SK-N-SH treated with all-trans-retinoic acid at 6 μM for 48 hours (cell line): ENCODE measurements around the gene DHODH.
"Not testable (repeated sequence)": the region's sequence is repeated elsewhere in the genome, so short reads cannot be mapped to it uniquely, and the experiment has no call there.

Source experiments
- ATAC-seq: fragments of 200-7000 bp; cut with Tn5 transposase; 3 replicates; pipeline ENCODE4 v1.9.1; 2020; ENCODE audit warnings: mild to moderate bottlenecking, moderate library complexity
- ARNTL ChIP-seq: fragments of 450-650 bp; formaldehyde crosslinking; IDR thresholded peaks from 2 replicates; pipeline ENCODE4 v1.5.0; 2020; ENCODE audit warnings: low read depth, mild to moderate bottlenecking, moderate library complexity, borderline replicate concordance
- BACH2 ChIP-seq: fragments of 250-450 bp; sonication (Bioruptor Pico); IDR thresholded peaks from 2 replicates; pipeline ENCODE4 v1.9.0; 2021; ENCODE audit warnings: mild to moderate bottlenecking, borderline replicate concordance
- CREB5 ChIP-seq: fragments of 250-450 bp; sonication (Bioruptor Pico); IDR thresholded peaks from 2 replicates; pipeline ENCODE4 v1.5.1; 2020; ENCODE audit warnings: low read depth, mild to moderate bottlenecking, moderate library complexity
- CSDC2 ChIP-seq: fragments of 250-450 bp; sonication (Bioruptor Pico); IDR thresholded peaks from 2 replicates; pipeline ENCODE4 v1.5.0; 2020; ENCODE audit warnings: mild to moderate bottlenecking, moderate library complexity
- CSRNP3 ChIP-seq: fragments of 250-450 bp; sonication (Bioruptor Pico); IDR thresholded peaks from 2 replicates; pipeline ENCODE4 v1.5.1; 2021; ENCODE audit warnings: mild to moderate bottlenecking, moderate library complexity
- ESRRG ChIP-seq: fragments of 250-450 bp; sonication (Bioruptor Pico); IDR thresholded peaks from 2 replicates; pipeline ENCODE4 v1.6.1; 2021; ENCODE audit warnings: mild to moderate bottlenecking
- GLIS3 ChIP-seq: fragments of 250-450 bp; sonication (Bioruptor Pico); IDR thresholded peaks from 2 replicates; pipeline ENCODE4 v1.5.0; 2020; ENCODE audit warnings: mild to moderate bottlenecking, moderate library complexity
- ISL1 ChIP-seq: fragments of 250-450 bp; sonication (Bioruptor Pico); IDR thresholded peaks from 2 replicates; pipeline ENCODE4 v2.1.2; 2022; ENCODE audit warnings: mild to moderate bottlenecking, moderate library complexity
- OSR1 ChIP-seq: fragments of 250-450 bp; sonication (Bioruptor Pico); IDR thresholded peaks from 2 replicates; pipeline ENCODE4 v1.8.0; 2022; ENCODE audit warnings: moderate library complexity, mild to moderate bottlenecking, inconsistent platforms
- PATZ1 ChIP-seq: fragments of 250-450 bp; sonication (Bioruptor Pico); IDR thresholded peaks from 2 replicates; pipeline ENCODE4 v1.8.0; 2020; ENCODE audit warnings: mild to moderate bottlenecking, moderate library complexity, borderline replicate concordance
- POU6F1 ChIP-seq: fragments of 250-450 bp; sonication (Bioruptor Pico); IDR thresholded peaks from 2 replicates; pipeline ENCODE4 v1.8.0; 2021; ENCODE audit warnings: low read depth, mild to moderate bottlenecking, moderate library complexity, borderline replicate concordance
- RARB ChIP-seq: fragments of 250-450 bp; sonication (Bioruptor Pico); IDR thresholded peaks from 2 replicates; pipeline ENCODE4 v1.8.0; 2021; ENCODE audit warnings: mild to moderate bottlenecking, moderate library complexity
- SNAI2 ChIP-seq: fragments of 250-450 bp; sonication (Bioruptor Pico); IDR thresholded peaks from 2 replicates; pipeline ENCODE4 v1.5.0; 2020; ENCODE audit warnings: mild to moderate bottlenecking, moderate library complexity
- TCF4 ChIP-seq: fragments of 250-450 bp; sonication (Bioruptor Pico); IDR thresholded peaks from 2 replicates; pipeline ENCODE4 v1.8.0; 2021; ENCODE audit warnings: mild to moderate bottlenecking, moderate library complexity, borderline replicate concordance
- TOX ChIP-seq: fragments of 250-450 bp; sonication (Bioruptor Pico); IDR thresholded peaks from 2 replicates; pipeline ENCODE4 v1.8.0; 2021; ENCODE audit warnings: mild to moderate bottlenecking, moderate library complexity, borderline replicate concordance
- TSHZ2 ChIP-seq: fragments of 250-450 bp; sonication (Bioruptor Pico); IDR thresholded peaks from 2 replicates; pipeline ENCODE4 v1.5.0; 2020; ENCODE audit warnings: mild to moderate bottlenecking, moderate library complexity
- ZC3H10 ChIP-seq: fragments of 250-450 bp; sonication (Bioruptor Pico); IDR thresholded peaks from 2 replicates; pipeline ENCODE4 v1.5.1; 2021; ENCODE audit warnings: mild to moderate bottlenecking, moderate library complexity
- ZFP3 ChIP-seq: fragments of 250-450 bp; sonication (Bioruptor Pico); IDR thresholded peaks from 2 replicates; pipeline ENCODE4 v1.5.0; 2020; ENCODE audit warnings: mild to moderate bottlenecking, moderate library complexity
- ZFP30 ChIP-seq: fragments of 450-650 bp; formaldehyde crosslinking; IDR thresholded peaks from 2 replicates; pipeline ENCODE4 v1.5.0; 2022; ENCODE audit warnings: mild to moderate bottlenecking, moderate library complexity
- ZNF565 ChIP-seq: fragments of 450-650 bp; formaldehyde crosslinking; conservative IDR thresholded peaks from 2 replicates; pipeline ENCODE4 v1.5.0; 2020; ENCODE audit warnings: low read depth, mild to moderate bottlenecking, moderate library complexity
- ZNF70 ChIP-seq: fragments of 450-650 bp; formaldehyde crosslinking; IDR thresholded peaks from 2 replicates; pipeline ENCODE4 v1.5.0; 2020; ENCODE audit warnings: mild to moderate bottlenecking, moderate library complexity
- ZNF8 ChIP-seq: fragments of 450-650 bp; formaldehyde crosslinking; IDR thresholded peaks from 2 replicates; pipeline ENCODE4 v1.5.0; 2020; ENCODE audit warnings: mild to moderate bottlenecking, moderate library complexity

DHODH gene

GRCh38 chr16:72050769-72051464 lies 42.4 kb downstream of the DHODH start:
- TF ChIP-seq TCF4 (CRISPR knock-in tag): no peak
- no peak for TF ChIP-seq TOX
- TF ChIP-seq GLIS3: no peak
- TF ChIP-seq ZFP30 (CRISPR knock-in tag): no peak
- no peak for TF ChIP-seq PATZ1 (CRISPR knock-in tag)
- TF ChIP-seq ARNTL (CRISPR knock-in tag): no peak
- TF ChIP-seq CREB5: no peak
- TF ChIP-seq POU6F1: no peak
- no peak for TF ChIP-seq CSDC2
- TF ChIP-seq ZC3H10 (CRISPR knock-in tag): no peak
- TF ChIP-seq SNAI2: no peak
- ATAC-seq: no peak

GRCh38 chr16:72051818-72052217 lies 43.3 kb downstream of the DHODH start:
- no peak for ATAC-seq
- TF ChIP-seq ZNF8 (CRISPR knock-in tag) (no peak), ZC3H10 (CRISPR knock-in tag) (no peak), POU6F1 (no peak), CSRNP3 (CRISPR knock-in tag) (no peak), ZNF70 (no peak), RARB (no peak), CSDC2 (no peak), BACH2 (CRISPR knock-in tag) (no peak)

- not testable (repeated sequence) for ATAC-seq
Measured at GRCh38 chr16:72054254-72054847, 45.8 kb downstream of the DHODH start, which contains the start of gene HP. HP (plus strand) TSS chr16:72054505; CDS start chr16:72054653, 148 bp downstream.

GRCh38 chr16:72055911-72056310 lies 47.4 kb downstream of the DHODH start:
- ATAC-seq: no peak
- TF ChIP-seq ZNF565 (no peak), OSR1 (CRISPR knock-in tag) (no peak), CSRNP3 (CRISPR knock-in tag) (no peak), BACH2 (CRISPR knock-in tag) (no peak), ZC3H10 (CRISPR knock-in tag) (no peak), TSHZ2 (CRISPR knock-in tag) (no peak), SNAI2 (no peak), GLIS3 (no peak), ZFP3 (CRISPR knock-in tag) (no peak), CREB5 (no peak), ESRRG (CRISPR knock-in tag) (no peak), ISL1 (CRISPR knock-in tag) (no peak)
